GM19455 (cell line): ENCODE measurements around the gene MSH5.

Experiments used
- ATAC-seq: cut with Tn5 transposase; IDR thresholded peaks from one replicate; pipeline ENCODE4 v1.9.1; 2021; ENCODE audit not compliant: unreplicated experiment

The MSH5 gene

DNA sequence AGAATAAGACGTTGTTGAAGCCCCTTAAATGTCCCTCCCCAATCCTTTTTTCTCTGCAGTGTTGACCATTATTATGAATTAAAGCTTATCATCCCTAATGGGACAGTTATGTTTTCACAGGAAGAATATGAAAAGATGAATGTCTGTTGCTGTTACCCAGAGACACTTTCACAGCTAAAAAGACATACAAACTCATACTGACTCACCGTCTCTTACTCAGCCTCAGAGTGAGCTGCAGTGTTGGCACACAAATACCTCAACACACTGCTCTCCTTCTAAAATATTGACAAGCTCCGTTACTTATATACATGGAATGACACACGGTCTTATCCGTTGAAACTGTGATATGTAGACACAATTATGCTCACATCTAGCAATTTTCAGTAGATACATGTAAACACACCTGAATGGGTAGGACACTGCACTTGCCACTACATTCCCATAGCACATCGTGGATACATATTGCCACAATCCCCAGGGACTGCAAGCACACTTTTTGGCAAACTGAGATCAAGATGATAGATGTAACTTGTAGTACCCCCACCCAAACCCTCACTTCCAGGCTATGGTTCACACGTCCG lies 13.0 kb downstream of the MSH5 start:
- ATAC-seq: no peak

DNA sequence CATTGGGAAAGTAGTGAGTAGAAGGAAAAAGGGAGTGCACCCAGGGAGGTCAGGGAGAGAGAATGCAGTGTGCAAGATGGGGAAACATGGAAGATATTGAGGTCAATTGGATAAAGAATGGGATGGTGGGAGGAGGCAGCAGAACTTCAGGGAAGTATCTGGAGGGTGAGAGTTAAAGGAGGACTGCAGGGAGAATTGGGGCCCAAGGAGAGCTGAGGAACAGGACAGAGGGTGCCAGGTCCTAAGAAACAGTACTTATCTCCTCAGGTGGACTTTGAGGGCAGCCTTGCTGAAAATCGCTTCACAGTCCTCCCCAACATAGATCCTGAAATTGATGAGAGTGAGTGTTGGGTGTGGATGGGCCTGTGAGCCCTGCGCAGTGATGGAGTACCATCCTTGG lies 18.5 kb downstream of the MSH5 start:
- no peak for ATAC-seq

DNA sequence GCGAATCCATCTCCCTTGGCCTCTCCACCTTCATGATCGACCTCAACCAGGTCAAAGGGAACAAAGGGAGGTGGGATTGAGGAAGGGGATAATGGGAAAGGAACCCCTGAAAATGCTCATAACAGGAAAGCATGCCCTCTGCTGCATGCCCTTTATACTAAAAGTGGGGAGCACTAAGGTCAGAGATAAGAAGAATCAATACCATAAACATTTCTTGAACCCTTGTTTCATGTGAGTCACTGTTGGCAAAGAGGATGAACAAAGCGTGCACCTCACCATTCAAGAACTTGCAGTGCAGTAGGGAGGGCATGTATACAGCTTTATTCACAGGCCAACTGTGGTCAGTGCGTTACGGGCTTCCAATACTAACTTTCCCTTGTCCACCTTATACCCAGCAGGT lies 21.0 kb downstream of the MSH5 start:
- ATAC-seq: no peak

GRCh38 chr6:31761343-31761742 lies 21.5 kb downstream of the MSH5 start:
- no peak for ATAC-seq

- no peak for ATAC-seq
Measured at GRCh38 chr6:31762356-31762755, 22.6 kb downstream of the MSH5 start, which contains the start of gene SAPCD1. SAPCD1 (plus strand) TSS chr6:31762656; CDS start chr6:31763055, 399 bp downstream.

DNA sequence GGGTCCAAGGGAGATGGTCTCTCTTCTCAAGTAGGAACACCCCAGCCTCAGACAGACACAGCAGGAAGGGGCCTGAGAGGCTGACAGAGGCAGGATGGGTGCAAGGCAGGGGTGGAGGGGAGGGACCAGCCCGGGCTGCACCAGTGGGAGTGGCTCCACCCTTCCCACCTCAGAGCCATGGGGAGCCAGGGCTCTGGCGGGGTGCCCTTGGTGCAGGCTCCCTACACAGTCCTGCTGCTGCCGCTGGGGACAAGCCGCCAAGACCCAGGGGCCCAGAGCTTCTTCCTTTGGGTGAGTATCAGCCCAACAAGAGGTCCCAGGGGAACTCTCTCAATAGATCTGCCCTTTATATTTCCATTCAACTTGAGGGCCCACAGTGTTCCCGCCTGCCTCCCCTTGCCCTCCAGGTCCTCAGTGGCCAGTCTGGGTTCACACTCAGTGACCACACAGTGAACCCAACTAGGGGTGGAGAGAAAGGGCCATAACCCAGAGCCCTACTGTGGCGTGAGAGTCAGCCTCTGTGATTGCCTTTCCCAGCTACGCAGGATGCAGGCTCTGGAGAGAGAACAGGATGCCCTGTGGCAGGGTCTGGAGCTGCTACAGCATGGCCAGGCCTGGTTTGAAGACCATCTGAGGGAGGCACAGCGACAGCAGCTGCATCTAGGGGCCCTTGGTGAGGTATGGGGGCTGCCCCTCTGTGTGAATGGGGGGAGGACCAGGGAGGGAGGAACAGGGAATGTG lies 23.2 kb downstream of the MSH5 start:
- ATAC-seq: no peak

DNA sequence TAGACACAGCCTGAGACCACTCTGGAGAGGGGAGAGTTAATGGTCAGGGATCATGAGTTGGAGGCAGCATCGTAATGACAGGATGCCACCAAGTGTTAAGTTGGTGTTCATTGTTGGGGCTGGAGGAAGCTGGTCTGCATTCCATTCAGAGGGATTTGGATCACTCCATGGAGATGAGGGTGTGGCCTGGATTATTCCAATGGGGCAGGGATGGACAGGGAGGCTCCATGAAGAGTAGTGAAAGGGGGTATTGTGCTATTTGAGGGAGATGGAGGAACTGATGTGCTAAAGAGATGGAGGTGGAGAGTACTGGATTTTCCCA lies 23.8 kb downstream of the MSH5 start:
- ATAC-seq: no peak

GRCh38 chr6:31764198-31764597 lies 24.4 kb downstream of the MSH5 start:
- ATAC-seq: no peak

GRCh38 chr6:31765559-31765909 lies 25.7 kb downstream of the MSH5 start:
- ATAC-seq: no peak

DNA sequence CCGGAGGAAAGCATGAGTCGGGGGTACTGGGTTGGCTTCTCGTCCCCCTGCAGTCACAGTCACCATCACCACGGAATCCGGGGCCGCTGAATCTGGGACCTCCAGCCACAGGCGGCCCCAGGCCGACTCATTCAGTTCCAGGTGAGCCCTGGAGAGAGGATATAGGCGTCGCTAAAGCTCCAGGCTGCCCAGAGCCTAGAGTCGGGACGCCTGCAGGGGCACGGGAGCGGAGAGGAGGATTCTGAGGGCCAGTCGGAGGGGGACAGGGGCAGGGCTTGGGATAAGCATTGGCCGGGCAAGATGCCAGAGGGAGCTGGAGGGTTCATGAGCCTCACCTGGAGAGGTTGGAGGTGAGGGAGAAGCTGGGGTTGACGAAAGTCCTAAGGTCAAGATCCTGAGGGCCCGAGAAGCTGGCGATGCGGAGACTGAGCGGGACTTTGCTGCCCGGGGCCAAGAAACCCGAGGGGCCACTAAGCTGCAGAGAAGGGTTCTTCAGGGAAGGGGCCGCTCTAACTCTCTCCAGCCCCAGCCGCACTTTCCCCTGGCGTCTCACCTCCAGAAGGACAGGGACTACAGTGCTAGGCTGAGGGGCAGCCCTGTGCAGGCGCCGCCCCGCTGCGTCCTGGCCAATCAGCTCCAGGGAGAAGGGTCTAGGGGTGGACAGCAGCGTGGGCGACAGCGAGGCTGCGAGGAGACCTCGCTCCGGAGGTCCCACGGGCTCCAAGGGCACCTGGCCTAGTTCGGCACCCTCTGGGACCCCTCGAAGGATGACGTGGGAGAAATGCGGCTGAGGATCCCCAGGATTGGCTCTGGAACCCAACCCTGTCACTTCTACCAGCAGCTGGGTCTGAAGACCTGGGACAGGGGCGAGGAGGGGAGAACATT lies 26.3 kb downstream of the MSH5 start:
- ATAC-seq: no peak

DNA sequence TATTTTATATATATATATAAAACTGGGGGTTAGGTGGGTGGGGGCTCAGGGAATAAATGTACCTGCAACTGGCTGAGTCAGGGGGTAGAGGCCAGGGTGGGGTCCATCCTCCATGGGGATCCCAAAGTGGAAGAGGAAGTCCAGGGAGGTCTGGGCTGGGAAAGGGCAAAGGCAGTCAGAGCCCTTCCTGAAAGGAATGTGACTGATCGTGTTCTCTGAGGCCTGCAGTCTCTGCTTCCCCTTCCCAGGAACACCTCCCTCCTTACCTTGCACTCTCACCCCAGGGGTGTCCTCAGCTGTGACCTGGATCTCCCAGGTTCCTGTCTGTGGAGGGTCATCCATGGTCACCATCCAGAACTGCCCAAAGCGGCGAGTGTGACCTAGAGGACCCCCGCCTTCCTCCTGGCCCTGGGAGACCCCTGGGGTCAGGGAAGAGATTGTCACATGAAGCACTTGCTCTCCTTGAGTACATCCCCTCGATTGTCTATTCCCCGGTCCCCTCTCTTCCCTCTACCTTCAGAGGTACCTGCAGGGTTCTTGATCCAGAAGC lies 27.4 kb downstream of the MSH5 start:
- ATAC-seq: no peak

DNA sequence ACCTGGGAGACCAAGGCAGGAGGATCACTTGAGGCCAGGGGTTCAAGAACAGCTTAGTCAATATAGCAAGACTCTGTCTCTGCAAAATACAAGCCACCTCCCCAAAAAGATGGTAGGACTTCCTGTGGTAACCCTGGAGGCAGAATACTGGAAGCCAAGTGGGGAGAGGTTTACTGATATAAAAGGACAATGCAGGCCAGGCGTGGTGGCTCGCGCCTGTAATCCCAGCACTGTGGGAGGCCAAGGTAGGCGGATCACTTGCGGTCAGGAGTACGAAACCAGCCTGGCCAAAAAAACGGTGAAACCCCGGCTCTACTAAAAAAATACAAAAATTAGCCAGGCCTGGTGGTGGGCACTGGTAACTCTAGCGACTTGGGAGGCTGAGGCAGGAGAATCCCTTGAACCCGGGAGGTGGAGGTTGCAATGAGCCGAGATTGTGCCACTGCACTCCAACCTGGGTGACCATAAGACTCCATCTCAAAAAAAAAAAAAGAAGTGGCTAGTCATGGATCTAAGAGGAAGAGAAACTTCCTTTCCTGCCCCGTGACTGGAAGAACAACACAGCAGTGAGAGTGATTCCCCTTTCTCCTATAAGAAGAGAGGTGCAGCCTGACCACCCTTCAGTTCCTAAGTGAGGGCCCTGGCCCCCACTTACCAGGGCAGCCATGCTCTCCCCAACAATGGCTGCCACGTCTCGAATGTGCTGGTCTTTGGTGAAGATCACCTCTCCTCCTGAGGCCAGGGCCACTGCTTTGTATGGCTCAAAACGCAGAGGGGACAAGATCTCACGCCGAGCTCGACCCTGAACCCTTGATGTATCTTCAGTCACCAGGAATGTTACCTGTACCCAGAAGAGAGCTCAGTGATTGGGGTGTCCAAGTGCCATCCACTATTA lies 28.8 kb downstream of the MSH5 start:
- ATAC-seq: no peak

DNA sequence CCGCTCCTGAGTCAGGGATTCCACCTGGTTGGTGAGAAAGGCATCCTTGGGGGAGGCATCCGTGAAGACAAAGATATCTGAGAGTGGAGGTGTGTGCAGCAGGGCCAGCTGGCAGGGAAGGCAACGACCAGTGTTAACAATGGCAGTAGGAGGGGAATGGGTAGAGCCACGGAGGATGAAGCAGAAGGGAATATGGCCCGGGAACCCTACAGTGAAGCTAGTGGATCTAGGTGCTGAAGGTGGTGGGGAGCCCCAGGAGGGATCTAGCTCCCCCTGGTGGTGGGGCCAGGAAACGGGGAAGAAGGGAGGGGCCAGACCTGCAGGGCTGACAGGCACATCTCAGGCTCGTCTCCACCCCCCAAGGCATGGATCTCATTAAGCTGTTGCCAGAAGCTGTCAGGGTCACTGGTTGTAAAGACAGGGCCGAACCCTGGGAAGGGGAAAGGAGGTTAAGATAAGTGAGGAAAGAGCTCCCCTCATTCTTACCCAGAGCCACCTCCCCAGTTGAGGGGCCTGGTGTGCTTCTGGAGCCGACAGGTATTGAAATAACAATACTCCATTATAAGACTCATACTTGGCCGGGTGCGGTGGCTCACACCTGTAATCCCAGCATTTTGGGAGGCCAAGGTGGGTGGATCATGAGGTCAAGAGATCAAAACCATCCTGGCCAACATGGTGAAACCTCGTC lies 30.0 kb downstream of the MSH5 start:
- ATAC-seq: no peak

DNA sequence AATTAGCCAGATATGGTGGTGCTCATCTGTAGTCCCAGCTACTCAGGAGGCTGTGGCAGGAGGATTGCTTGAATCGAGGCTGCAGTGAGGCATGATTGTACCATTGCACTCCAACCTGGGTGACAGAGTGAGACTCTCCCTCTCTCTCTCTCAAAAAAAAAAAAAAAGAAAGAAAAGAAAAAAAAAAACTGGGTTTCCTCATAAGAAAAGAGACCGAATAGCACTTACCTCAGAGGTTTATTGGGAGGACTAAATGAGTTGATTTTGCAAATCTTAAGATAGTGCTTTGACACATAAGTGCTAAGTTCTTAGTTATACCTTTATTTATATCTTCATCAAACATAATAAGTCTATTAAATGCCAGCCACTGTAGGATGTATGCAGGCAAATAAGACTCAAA lies 31.1 kb downstream of the MSH5 start:
- ATAC-seq: no peak

DNA sequence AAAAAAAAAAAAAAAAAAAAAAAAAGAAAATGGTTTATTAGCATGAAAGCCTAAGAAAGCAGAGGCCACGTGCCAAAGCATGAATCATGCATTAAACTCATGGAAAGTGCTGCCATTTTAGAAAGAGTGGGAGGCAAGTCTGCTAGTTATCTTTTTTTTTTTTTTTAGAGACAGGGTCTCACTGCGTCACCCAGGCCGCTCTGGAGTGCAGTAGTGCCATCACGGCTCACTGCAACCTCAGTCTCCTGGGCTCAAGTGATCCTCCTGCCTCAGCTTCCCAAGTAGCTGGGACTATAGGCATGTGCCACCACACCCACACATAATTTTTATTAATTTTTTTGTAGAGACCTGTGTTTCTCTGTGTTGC lies 32.2 kb downstream of the MSH5 start:
- no peak for ATAC-seq

GRCh38 chr6:31775184-31775583 lies 35.4 kb downstream of the MSH5 start:
- no peak for ATAC-seq

GRCh38 chr6:31775633-31776484 lies 36.1 kb downstream of the MSH5 start:
- ATAC-seq: no peak

DNA sequence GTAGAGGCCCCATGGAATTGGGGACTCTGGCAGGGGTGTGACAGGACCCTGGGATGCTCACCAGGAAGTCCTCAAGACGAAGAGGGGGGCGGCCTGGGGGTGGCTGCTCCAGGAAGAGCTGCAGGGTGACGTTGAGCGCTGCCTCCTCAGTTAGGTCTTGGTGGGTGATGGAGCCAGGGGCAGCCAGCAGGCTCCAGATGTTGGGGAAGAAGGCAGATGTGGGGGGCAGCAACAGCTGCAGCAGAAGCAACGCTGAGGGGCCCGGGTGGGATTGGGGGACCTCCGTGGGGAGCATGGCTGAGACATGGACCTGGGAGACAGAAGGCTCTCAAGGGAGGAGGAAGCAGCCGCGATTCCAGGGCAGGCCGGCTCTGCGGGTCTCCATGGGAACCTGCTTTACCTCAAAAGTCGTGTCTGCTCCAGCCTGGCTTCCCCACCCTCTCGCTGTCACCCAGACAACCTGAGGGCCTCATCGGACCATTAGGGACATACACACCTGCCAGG lies 36.7 kb downstream of the MSH5 start:
- ATAC-seq: no peak

DNA sequence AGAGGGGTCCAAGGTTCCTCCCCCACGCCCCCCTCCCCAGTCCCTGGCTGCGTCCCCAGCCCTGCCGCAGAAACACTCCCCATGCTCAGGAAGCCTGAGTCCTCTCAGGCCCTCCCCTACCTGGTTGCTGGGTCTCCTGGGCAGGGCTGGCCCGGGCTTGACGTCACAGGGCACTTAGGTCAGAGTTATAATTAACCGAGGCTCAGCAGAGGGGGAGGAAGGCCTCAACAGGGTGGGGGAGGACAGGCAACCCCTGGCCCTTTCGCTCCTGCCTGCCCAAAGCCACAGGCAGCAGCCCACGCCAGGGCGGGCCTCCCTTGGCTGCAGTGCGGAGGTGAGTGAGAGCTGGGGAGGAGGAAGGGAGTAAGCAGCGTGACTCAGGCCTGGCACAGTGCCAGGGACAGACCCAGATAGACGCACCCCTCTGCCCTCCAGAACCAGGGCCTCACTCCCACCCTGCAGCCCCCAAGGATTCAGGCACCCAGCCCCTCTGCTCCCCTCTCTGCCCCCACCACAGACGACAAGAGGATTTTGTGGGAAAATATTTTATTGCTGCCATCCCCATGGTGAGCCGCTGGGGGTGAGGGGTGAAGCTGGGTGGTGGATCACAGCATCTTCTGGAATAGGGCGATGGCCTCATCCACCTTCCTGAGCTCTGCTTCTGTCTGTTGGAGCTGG lies 37.3 kb downstream of the MSH5 start, which contains the start of gene VWA7:
Gene VWA7 (minus strand): TSS at position 340 of the 678 bp plus-strand sequence. CDS start 549 bp downstream, outside the sequence.
- no peak for ATAC-seq
